ENCODE data around the gene CD36.

- TF ChIP-seq, protein P1, sequence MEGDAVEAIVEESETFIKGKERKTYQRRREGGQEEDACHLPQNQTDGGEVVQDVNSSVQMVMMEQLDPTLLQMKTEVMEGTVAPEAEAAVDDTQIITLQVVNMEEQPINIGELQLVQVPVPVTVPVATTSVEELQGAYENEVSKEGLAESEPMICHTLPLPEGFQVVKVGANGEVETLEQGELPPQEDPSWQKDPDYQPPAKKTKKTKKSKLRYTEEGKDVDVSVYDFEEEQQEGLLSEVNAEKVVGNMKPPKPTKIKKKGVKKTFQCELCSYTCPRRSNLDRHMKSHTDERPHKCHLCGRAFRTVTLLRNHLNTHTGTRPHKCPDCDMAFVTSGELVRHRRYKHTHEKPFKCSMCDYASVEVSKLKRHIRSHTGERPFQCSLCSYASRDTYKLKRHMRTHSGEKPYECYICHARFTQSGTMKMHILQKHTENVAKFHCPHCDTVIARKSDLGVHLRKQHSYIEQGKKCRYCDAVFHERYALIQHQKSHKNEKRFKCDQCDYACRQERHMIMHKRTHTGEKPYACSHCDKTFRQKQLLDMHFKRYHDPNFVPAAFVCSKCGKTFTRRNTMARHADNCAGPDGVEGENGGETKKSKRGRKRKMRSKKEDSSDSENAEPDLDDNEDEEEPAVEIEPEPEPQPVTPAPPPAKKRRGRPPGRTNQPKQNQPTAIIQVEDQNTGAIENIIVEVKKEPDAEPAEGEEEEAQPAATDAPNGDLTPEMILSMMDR (IDR thresholded peaks at IDR 0.05): no peak
- no peak for TF ChIP-seq POLR2A (IDR thresholded peaks at IDR 0.05)
These were observed 27.1 kb downstream of the CD36 start for GRCh38 chr7:80665526-80665925.

Measured in body of pancreas (tissue), 4 donors.